ENCODE results near the gene STAT2. TPM values are rescaled to one million over a fixed set of nuclear protein-coding genes. Genes with fewer than 3 reads are reported as not detected.
"Not testable (repeated sequence)": the region's sequence is repeated elsewhere in the genome, so short reads cannot be mapped to it uniquely, and the experiment has no call there.

STAT2 gene
- total RNA-seq (100 to 1,000 TPM in 3 of 7 donors, 10 to 100 TPM in 4; 81.5 to 161 (median 90.2) TPM), polyA plus RNA-seq (100 to 1,000 TPM in 1 of 2 donors, 10 to 100 TPM in 1; 56.1 to 122 TPM)
- long read RNA-seq, donor 1, partial matches to known transcripts: 23 of 44 reads
- long read RNA-seq, donor 1, other reads (novel, unspliced or antisense): 20 of 44 reads
- long read RNA-seq, donor 2: 0 reads
- long read RNA-seq, donor 3, partial matches to known transcripts: 13 of 43 reads
- long read RNA-seq, donor 3, other reads (novel, unspliced or antisense): 30 of 43 reads

GRCh38 chr12:56359851-56360767 is at the start of gene STAT2:
Gene STAT2 (minus strand): TSS chr12:56360107. CDS start chr12:56356571, 3,536 bp downstream.
- Histone ChIP-seq H3K27me3 (no peaks in the 10 kb centered on the region), H3K4me3 (peak within 1 kb of the TSS; percentile 83), H3K4me1 (ENCODE audit: insufficient read depth) (peaks cover 6% of the 10 kb centered on the region), H3K36me3 (no peaks in the 10 kb centered on the region), H3K9me3 (no peaks in the 10 kb centered on the region), H3K27ac (peak within 1 kb of the TSS; percentile 32 to 83)
- TF ChIP-seq POLR2A (IDR thresholded peaks at IDR 0.05) (peak; percentile 33), EP300 (IDR thresholded peaks at IDR 0.05) (peak; percentile 76), CTCF (IDR thresholded peaks at IDR 0.05) (no peak)
- 0% methylated on average over 48 to 54 of the region's 54 CpGs for WGBS, 3 donors
- peak; percentile 98 to 99 (median 98) for DNase-seq
- intact Hi-C loops (cut with DNase I): loop anchor here in 1 of 4 donors (10.0 kb wide), 1 partner anchor 95 kb away; the partner anchor contains the start of gene MIP

GRCh38 chr12:56408799-56409417 is 49.0 kb upstream of the STAT2 start:
- Histone ChIP-seq H3K27me3 (no peaks in the 10 kb centered on the region), H3K36me3 (no peaks in the 10 kb centered on the region), H3K9me3 (no peaks in the 10 kb centered on the region), H3K4me1 (ENCODE audit: insufficient read depth) (no peaks in the 10 kb centered on the region), H3K4me3 (no peak overlapping the region), H3K27ac (no peak overlapping the region)
- intact Hi-C loops (cut with DNase I): no loop called here
- TF ChIP-seq EP300 (IDR thresholded peaks at IDR 0.05) (no peak), POLR2A (IDR thresholded peaks at IDR 0.05) (no peak), CTCF (IDR thresholded peaks at IDR 0.05) (no peak)
- DNase-seq: no peak
- WGBS, 3 donors: 80 to 95% (median 89%) methylated on average over 5 of the region's 5 CpGs

- DNase-seq; intact Hi-C loops (cut with DNase I); H3K4me3 ChIP-seq; H3K4me1 ChIP-seq (ENCODE audit: insufficient read depth); H3K36me3 ChIP-seq; H3K27me3 ChIP-seq; H3K9me3 ChIP-seq; H3K27ac ChIP-seq: not testable (repeated sequence)
- 87 to 91% (median 89%) methylated on average over 3 of the region's 3 CpGs for WGBS, 3 donors
These were observed 44.3 kb upstream of the STAT2 start for GRCh38 chr12:56404227-56404626.

GRCh38 chr12:56401612-56402011 is 41.7 kb upstream of the STAT2 start:
- H3K4me1 ChIP-seq (ENCODE audit: insufficient read depth); intact Hi-C loops (cut with DNase I); H3K27ac ChIP-seq; H3K27me3 ChIP-seq; H3K36me3 ChIP-seq; H3K4me3 ChIP-seq; DNase-seq; H3K9me3 ChIP-seq: not testable (repeated sequence)

GRCh38 chr12:56401125-56401524 is 41.2 kb upstream of the STAT2 start:
- H3K27ac ChIP-seq; H3K36me3 ChIP-seq; H3K9me3 ChIP-seq; H3K4me3 ChIP-seq; DNase-seq; intact Hi-C loops (cut with DNase I); H3K4me1 ChIP-seq (ENCODE audit: insufficient read depth); H3K27me3 ChIP-seq: not testable (repeated sequence)
- 59 to 79% (median 76%) methylated on average over 1 to 2 of the region's 3 CpGs for WGBS, 3 donors

- 77 to 94% (median 87%) methylated on average over 3 of the region's 3 CpGs for WGBS, 3 donors
- intact Hi-C loops (cut with DNase I): not testable (repeated sequence)
These were observed 39.6 kb upstream of the STAT2 start for GRCh38 chr12:56399466-56399865.

More at GRCh38 chr12:56399466-56399865, 39.6 kb upstream of the STAT2 start:
- H3K27ac ChIP-seq; H3K36me3 ChIP-seq; H3K4me3 ChIP-seq; H3K27me3 ChIP-seq; H3K4me1 ChIP-seq (ENCODE audit: insufficient read depth); DNase-seq; H3K9me3 ChIP-seq: not testable (repeated sequence)
